ENCODE results near the gene SSB.

GRCh38 chr2:169775765-169776164 is 22.9 kb upstream of the SSB start:
- no peak for TF ChIP-seq CTCF (IDR thresholded peaks at IDR 0.05; ENCODE audit: insufficient read depth, low read length, poor library complexity, severe bottlenecking)
- no peak for TF ChIP-seq EZH2phosphoT487 (conservative IDR thresholded peaks at IDR 0.05; ENCODE audit: low read length)
